ENCODE data around the gene KCNK17. TPM values are rescaled to one million over a fixed set of nuclear protein-coding genes. Genes with fewer than 3 reads are reported as not detected.

The KCNK17 gene
- 1 to 10 TPM in 2 of 4 donors, under 1 TPM in 1, not detected in 1; 0.67 to 2.1 (median 1.7) TPM for total RNA-seq

- Histone ChIP-seq H3K4me3 (peak within 1 kb of the TSS; percentile 2 to 40 (median 22)), H3K27me3 (peaks cover 3 to 11% of the 10 kb centered on the region in 2 donors)
- no peak for TF ChIP-seq POLR2A (IDR thresholded peaks at IDR 0.05)
- no peak for TF ChIP-seq CTCF (IDR thresholded peaks at IDR 0.05)
Observed at GRCh38 chr6:39314273-39314795, at the start of gene KCNK17. TSS of gene KCNK17 (minus strand) at chr6:39314419. CDS start at chr6:39314320, 99 bp downstream.

GRCh38 chr6:39363280-39363679 is 49.1 kb upstream of the KCNK17 start:
- DNase-seq = no peak
- TF ChIP-seq POLR2A (IDR thresholded peaks at IDR 0.05) = no peak
- Histone ChIP-seq H3K4me3 (no peak overlapping the region), H3K27ac (no peak overlapping the region), H3K27me3 (no peaks in the 10 kb centered on the region), H3K4me1 (no peaks in the 10 kb centered on the region), H3K9me3 (no peaks in the 10 kb centered on the region), H3K36me3 (no peaks in the 10 kb centered on the region)

More at GRCh38 chr6:39314273-39314795, at the start of gene KCNK17:
- no peaks in the 10 kb centered on the region for H3K36me3 ChIP-seq
- no peak for DNase-seq
- peaks cover 0 to 18% (median 10%) of the 10 kb centered on the region in 4 donors for H3K4me1 ChIP-seq
- H3K27ac ChIP-seq = no peak within 1 kb of the TSS
- H3K9me3 ChIP-seq = no peaks in the 10 kb centered on the region

- Histone ChIP-seq H3K36me3 (no peaks in the 10 kb centered on the region), H3K4me3 (no peak overlapping the region), H3K27me3 (no peaks in the 10 kb centered on the region), H3K4me1 (no peaks in the 10 kb centered on the region), H3K9me3 (no peaks in the 10 kb centered on the region), H3K27ac (no peak overlapping the region)
- TF ChIP-seq CTCF (IDR thresholded peaks at IDR 0.05) = no peak
- TF ChIP-seq POLR2A (IDR thresholded peaks at IDR 0.05) = no peak
- DNase-seq = no peak
Observed at GRCh38 chr6:39362487-39362865, 48.3 kb upstream of the KCNK17 start.

- peak; percentile 29 to 75 (median 71) for DNase-seq
- TF ChIP-seq CTCF (IDR thresholded peaks at IDR 0.05) (peak in 5 of 6 experiments; percentile 13 to 77 (median 68)), POLR2A (IDR thresholded peaks at IDR 0.05) (no peak)
- Histone ChIP-seq H3K36me3 (no peaks in the 10 kb centered on the region), H3K27me3 (no peaks in the 10 kb centered on the region), H3K4me3 (no peak overlapping the region), H3K9me3 (no peaks in the 10 kb centered on the region), H3K27ac (no peak overlapping the region), H3K4me1 (no peaks in the 10 kb centered on the region)
Observed at GRCh38 chr6:39361657-39362486, 47.7 kb upstream of the KCNK17 start.

GRCh38 chr6:39360378-39360777 is 46.2 kb upstream of the KCNK17 start:
- no peak overlapping the region for H3K27ac ChIP-seq
- TF ChIP-seq CTCF (IDR thresholded peaks at IDR 0.05) = no peak
- no peak for TF ChIP-seq POLR2A (IDR thresholded peaks at IDR 0.05)
- no peaks in the 10 kb centered on the region for H3K36me3 ChIP-seq
- no peaks in the 10 kb centered on the region for H3K9me3 ChIP-seq
- H3K4me1 ChIP-seq = no peaks in the 10 kb centered on the region
- H3K27me3 ChIP-seq = no peaks in the 10 kb centered on the region
- H3K4me3 ChIP-seq = no peak overlapping the region
- no peak for DNase-seq

GRCh38 chr6:39357998-39358686 is 43.9 kb upstream of the KCNK17 start:
- no peaks in the 10 kb centered on the region for H3K36me3 ChIP-seq
- no peak overlapping the region for H3K27ac ChIP-seq
- no peak for DNase-seq
- H3K27me3 ChIP-seq = no peaks in the 10 kb centered on the region
- no peaks in the 10 kb centered on the region for H3K4me1 ChIP-seq
- no peak overlapping the region for H3K4me3 ChIP-seq
- no peak for TF ChIP-seq CTCF (IDR thresholded peaks at IDR 0.05)
- no peak for TF ChIP-seq POLR2A (IDR thresholded peaks at IDR 0.05)
- no peaks in the 10 kb centered on the region for H3K9me3 ChIP-seq

Measured in Peyer's patch (tissue), 4 donors.